ENCODE measurements around the gene TMEM263.

DNA sequence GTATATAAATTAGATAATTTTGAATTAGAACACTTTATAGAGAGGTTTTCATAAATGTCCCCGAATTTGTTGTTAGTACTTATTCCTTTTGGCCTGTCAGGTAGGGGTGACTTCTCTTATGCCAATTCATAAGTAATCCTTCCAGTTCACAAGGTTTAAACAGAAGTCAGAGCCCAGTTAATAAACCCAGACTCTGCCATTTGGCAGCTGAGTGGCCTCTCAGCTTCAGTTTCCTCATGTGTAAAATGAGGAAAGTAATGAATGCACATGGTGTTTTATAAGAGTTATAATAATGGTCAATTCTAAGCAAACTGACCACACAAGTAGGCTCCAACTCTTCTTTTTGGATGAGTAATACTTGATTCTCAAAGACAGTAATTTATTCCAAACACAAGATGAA lies 21.0 kb downstream of the TMEM263 start:
- TF ChIP-seq, protein P1, sequence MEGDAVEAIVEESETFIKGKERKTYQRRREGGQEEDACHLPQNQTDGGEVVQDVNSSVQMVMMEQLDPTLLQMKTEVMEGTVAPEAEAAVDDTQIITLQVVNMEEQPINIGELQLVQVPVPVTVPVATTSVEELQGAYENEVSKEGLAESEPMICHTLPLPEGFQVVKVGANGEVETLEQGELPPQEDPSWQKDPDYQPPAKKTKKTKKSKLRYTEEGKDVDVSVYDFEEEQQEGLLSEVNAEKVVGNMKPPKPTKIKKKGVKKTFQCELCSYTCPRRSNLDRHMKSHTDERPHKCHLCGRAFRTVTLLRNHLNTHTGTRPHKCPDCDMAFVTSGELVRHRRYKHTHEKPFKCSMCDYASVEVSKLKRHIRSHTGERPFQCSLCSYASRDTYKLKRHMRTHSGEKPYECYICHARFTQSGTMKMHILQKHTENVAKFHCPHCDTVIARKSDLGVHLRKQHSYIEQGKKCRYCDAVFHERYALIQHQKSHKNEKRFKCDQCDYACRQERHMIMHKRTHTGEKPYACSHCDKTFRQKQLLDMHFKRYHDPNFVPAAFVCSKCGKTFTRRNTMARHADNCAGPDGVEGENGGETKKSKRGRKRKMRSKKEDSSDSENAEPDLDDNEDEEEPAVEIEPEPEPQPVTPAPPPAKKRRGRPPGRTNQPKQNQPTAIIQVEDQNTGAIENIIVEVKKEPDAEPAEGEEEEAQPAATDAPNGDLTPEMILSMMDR (IDR thresholded peaks at IDR 0.05; ENCODE audit: poor library complexity), result no peak
- no peak for TF ChIP-seq EZH2 (IDR thresholded peaks at IDR 0.05; ENCODE audit: borderline replicate concordance)
